ENCODE data around the gene ZNF469. TPM values are rescaled to one million over a fixed set of nuclear protein-coding genes. Genes with fewer than 3 reads are reported as not detected.

Gene ZNF469
- total and polyA plus RNA-seq, 8 donors = 0.14 to 2.0 (median 0.34) TPM

GRCh38 chr16:88375236-88375975 lies 7.4 kb upstream of the ZNF469 start:
- no peaks in the 10 kb centered on the region for H3K27me3 ChIP-seq

GRCh38 chr16:88375996-88376834 lies 6.5 kb upstream of the ZNF469 start:
- Histone ChIP-seq H3K27ac (no peak overlapping the region), H3K9me3 (no peaks in the 10 kb centered on the region), H3K4me1 (no peaks in the 10 kb centered on the region), H3K36me3 (no peaks in the 10 kb centered on the region), H3K27me3 (no peaks in the 10 kb centered on the region), H3K4me3 (no peak overlapping the region)
- DNase-seq = peak in 3 of 6 donors; percentile 16 to 45 (median 44)
- whole genome bisulfite sequencing, 2 donors = 52 to 62% methylated on average over 50 of the region's 50 CpGs
- FAIRE-seq = no peak
- no peak for ATAC-seq
- TF ChIP-seq, protein P1, sequence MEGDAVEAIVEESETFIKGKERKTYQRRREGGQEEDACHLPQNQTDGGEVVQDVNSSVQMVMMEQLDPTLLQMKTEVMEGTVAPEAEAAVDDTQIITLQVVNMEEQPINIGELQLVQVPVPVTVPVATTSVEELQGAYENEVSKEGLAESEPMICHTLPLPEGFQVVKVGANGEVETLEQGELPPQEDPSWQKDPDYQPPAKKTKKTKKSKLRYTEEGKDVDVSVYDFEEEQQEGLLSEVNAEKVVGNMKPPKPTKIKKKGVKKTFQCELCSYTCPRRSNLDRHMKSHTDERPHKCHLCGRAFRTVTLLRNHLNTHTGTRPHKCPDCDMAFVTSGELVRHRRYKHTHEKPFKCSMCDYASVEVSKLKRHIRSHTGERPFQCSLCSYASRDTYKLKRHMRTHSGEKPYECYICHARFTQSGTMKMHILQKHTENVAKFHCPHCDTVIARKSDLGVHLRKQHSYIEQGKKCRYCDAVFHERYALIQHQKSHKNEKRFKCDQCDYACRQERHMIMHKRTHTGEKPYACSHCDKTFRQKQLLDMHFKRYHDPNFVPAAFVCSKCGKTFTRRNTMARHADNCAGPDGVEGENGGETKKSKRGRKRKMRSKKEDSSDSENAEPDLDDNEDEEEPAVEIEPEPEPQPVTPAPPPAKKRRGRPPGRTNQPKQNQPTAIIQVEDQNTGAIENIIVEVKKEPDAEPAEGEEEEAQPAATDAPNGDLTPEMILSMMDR (IDR thresholded peaks at IDR 0.05) = no peak
- intact Hi-C loops (cut with DNase I) = no loop called here

More at GRCh38 chr16:88375236-88375975, 7.4 kb upstream of the ZNF469 start:
- TF ChIP-seq, protein P1 (IDR thresholded peaks at IDR 0.05) = no peak
- FAIRE-seq (no peak), DNase-seq (peak in 3 of 6 donors; percentile 5 to 36 (median 22)), ATAC-seq (no peak)
- H3K4me1 ChIP-seq = no peaks in the 10 kb centered on the region
- no peak overlapping the region for H3K4me3 ChIP-seq
- H3K36me3 ChIP-seq = no peaks in the 10 kb centered on the region
- no peaks in the 10 kb centered on the region for H3K9me3 ChIP-seq
- 63 to 66% methylated on average over 24 of the region's 24 CpGs for WGBS, 2 donors
- no peak overlapping the region for H3K27ac ChIP-seq
- intact Hi-C loops (cut with DNase I) = no loop called here

DNA sequence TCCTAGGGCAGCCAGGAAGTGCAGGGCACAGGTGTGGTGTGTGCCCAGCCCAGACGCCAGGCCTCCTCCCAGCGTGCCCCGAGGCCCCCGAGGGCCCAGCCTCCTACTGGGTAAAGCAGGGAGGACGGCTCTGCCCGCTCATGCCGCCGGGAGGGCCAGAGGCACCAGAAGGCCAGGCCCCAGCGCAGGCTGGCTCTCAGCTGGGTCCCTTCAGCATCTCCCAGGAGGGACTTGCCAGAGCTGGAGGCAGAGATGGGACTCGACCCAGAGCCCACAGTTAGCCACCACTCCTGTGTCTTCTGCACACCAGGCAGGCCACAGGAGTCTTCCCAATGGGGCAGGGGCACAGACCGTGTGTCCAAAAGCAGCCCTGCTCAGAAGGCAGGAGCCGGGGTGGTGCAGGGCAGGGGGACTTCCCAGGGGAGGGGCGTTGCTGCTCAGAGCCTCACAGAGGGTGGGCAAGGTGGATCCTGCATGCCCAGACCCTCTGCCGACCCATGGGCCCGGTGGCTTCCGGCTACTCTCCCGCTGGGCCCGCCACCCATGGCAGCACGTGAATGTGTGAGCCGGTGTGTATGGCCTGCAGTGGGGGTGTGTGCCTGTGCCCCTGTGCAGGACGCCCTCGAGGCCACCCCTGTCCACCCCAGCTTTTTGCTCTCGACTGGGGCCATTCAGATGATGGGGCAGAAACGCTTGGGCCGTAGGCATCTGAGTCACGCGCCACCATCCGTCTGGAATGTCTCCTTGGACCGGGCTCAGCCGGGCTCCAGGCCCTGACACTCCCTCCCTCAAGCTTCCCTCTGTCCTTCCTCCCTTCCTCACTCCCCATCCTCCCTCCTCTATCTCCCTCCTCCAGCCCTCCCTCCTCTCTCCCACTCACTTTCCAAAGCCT lies 5.7 kb upstream of the ZNF469 start:
- 61 to 74% methylated on average over 25 to 30 of the region's 30 CpGs for WGBS, 2 donors
- FAIRE-seq = no peak
- intact Hi-C loops (cut with DNase I) = no loop called here
- Histone ChIP-seq H3K9me3 (no peaks in the 10 kb centered on the region), H3K27me3 (no peaks in the 10 kb centered on the region), H3K36me3 (no peaks in the 10 kb centered on the region), H3K4me3 (no peak overlapping the region), H3K4me1 (no peaks in the 10 kb centered on the region), H3K27ac (no peak overlapping the region)
- ATAC-seq = no peak
- TF ChIP-seq, protein P1 (IDR thresholded peaks at IDR 0.05) = no peak
- DNase-seq = peak in 2 of 6 donors; percentile 14 to 51

DNA sequence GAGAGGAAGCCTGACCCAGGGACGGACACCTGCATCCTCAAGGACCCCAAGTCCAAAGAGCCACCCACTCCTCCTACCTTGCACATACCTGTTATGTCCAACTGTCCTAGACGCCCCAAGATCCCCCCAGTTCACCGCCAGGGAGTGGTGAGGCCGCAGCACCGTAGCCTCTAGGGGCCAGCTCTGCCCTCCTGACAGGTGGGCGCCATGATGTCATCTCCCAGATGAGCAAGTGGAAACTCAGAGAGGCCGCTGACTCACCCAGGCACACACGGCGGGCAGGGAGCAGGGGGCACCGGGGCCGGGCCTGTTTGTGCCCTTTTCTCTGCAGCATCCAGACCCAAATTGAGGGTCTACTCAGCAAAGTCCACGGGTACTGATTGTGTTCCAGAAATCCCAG lies 4.8 kb upstream of the ZNF469 start:
- intact Hi-C loops (cut with DNase I) = no loop called here
- Histone ChIP-seq H3K4me1 (no peaks in the 10 kb centered on the region), H3K36me3 (no peaks in the 10 kb centered on the region), H3K9me3 (no peaks in the 10 kb centered on the region), H3K27me3 (no peaks in the 10 kb centered on the region), H3K27ac (no peak overlapping the region), H3K4me3 (no peak overlapping the region)
- WGBS, 2 donors = 66 to 79% methylated on average over 12 of the region's 12 CpGs
- TF ChIP-seq, protein P1 (IDR thresholded peaks at IDR 0.05) = no peak
- ATAC-seq = no peak
- FAIRE-seq = no peak
- peak in 2 of 6 donors; percentile 3 to 33 for DNase-seq
